ENCODE data around the gene ATF7IP. TPM values are rescaled to one million over a fixed set of nuclear protein-coding genes. Genes with fewer than 3 reads are reported as not detected.

Gene ATF7IP
- total RNA-seq, 3 donors from 2014 or later, result 45.4 to 81.2 (median 48.8) TPM

DNA sequence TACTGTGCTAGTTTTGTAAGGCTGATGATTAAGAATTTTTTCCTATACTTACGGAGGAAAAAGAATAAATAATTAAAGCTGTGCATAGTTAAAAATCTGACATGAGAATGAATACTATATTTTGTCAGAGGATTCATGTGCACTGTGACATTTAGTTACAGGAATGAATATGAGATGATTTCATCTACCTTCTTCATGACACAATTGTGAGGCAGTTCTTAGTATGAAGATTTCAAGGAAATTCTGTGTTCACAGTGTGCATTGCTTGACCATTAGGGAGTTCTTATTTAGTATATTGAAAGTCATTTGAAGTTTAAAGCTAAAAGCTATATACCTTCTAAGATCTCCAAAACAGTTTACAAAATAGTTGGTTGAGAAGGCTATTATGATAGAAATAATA, 70.1 kb downstream of the ATF7IP start:
- H3K27ac ChIP-seq, result no peak overlapping the region
- no peaks in the 10 kb centered on the region for H3K27me3 ChIP-seq
- H3K9me3 ChIP-seq, result no peaks in the 10 kb centered on the region
- TF ChIP-seq POLR2A (IDR thresholded peaks at IDR 0.05) (no peak), POLR2AphosphoS5 (IDR thresholded peaks at IDR 0.05) (no peak)
- TF ChIP-seq, protein P1, sequence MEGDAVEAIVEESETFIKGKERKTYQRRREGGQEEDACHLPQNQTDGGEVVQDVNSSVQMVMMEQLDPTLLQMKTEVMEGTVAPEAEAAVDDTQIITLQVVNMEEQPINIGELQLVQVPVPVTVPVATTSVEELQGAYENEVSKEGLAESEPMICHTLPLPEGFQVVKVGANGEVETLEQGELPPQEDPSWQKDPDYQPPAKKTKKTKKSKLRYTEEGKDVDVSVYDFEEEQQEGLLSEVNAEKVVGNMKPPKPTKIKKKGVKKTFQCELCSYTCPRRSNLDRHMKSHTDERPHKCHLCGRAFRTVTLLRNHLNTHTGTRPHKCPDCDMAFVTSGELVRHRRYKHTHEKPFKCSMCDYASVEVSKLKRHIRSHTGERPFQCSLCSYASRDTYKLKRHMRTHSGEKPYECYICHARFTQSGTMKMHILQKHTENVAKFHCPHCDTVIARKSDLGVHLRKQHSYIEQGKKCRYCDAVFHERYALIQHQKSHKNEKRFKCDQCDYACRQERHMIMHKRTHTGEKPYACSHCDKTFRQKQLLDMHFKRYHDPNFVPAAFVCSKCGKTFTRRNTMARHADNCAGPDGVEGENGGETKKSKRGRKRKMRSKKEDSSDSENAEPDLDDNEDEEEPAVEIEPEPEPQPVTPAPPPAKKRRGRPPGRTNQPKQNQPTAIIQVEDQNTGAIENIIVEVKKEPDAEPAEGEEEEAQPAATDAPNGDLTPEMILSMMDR (IDR thresholded peaks at IDR 0.05), result no peak
- no peak for DNase-seq (ENCODE audit: low spot score in 2 of 2)
- no peak overlapping the region for H3K4me3 ChIP-seq
- peaks cover 5% of the 10 kb centered on the region for H3K36me3 ChIP-seq
- no peaks in the 10 kb centered on the region for H3K4me1 ChIP-seq
- intact Hi-C loops (cut with DNase I; ENCODE audit: low total_unique reads), result no loop called here

DNA sequence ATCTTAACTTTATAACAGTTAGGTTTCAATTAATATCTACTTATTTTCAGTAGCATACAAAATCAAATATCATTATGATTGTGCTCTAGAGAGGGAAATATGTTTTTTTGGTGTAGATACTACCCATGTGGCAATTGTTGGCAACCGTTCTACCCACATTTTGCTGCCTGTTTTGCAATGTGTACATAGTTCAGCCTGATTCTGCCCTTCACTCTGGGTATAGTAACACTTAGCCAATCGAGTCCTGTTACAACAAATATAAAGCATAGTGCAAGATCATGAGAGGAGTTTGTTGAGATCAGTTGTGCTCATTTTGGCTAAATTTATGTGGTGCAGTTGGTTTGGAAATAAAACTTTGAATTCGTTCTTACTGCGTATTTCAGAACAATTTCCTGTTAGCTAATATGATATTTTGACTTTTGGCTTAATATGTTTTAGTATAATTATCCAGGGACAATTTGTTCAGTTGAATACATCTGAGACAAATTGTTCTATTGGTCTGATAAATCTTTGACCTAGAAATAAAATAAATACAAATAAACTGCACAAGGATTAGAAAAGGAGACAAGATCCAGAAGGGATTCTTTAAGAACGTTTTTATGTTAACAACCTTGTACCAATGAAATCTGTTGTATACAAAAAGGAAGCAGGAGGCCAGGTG, 76.9 kb downstream of the ATF7IP start:
- H3K27ac ChIP-seq, result peak overlapping the region; percentile 53 to 65
- peaks cover 5% of the 10 kb centered on the region for H3K36me3 ChIP-seq
- H3K9me3 ChIP-seq, result no peaks in the 10 kb centered on the region
- no peak overlapping the region for H3K4me3 ChIP-seq
- no peak for DNase-seq (ENCODE audit: low spot score in 2 of 2)
- TF ChIP-seq POLR2AphosphoS5 (IDR thresholded peaks at IDR 0.05) (no peak), POLR2A (IDR thresholded peaks at IDR 0.05) (no peak)
- TF ChIP-seq, protein P1 (IDR thresholded peaks at IDR 0.05), result no peak
- intact Hi-C loops (cut with DNase I; ENCODE audit: low total_unique reads), result no loop called here
- no peaks in the 10 kb centered on the region for H3K27me3 ChIP-seq
- no peaks in the 10 kb centered on the region for H3K4me1 ChIP-seq

DNA sequence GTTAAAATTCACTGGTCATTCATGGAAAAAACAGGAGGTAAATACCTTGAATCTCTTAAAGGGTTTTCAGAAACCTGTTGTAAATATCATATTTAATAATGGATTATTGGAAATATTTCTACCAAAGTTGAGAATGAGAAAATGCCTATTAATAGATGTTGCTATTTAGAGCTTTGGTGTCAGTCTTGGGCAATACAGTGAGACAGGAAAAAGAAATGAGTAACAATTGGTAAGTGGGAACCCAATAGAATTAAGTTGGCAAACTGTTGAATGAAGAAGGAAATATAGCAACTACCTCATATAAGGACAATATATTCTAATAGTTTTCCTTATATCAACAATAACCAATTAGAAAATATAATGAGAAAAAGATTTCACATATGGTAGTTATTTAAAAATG, 78.0 kb downstream of the ATF7IP start:
- TF ChIP-seq POLR2A (IDR thresholded peaks at IDR 0.05) (no peak), POLR2AphosphoS5 (IDR thresholded peaks at IDR 0.05) (no peak)
- DNase-seq (ENCODE audit: low spot score in 2 of 2), result no peak
- H3K27me3 ChIP-seq, result no peaks in the 10 kb centered on the region
- H3K4me1 ChIP-seq, result no peaks in the 10 kb centered on the region
- H3K4me3 ChIP-seq, result no peak overlapping the region
- intact Hi-C loops (cut with DNase I; ENCODE audit: low total_unique reads), result no loop called here
- H3K36me3 ChIP-seq, result peaks cover 5% of the 10 kb centered on the region
- no peaks in the 10 kb centered on the region for H3K9me3 ChIP-seq
- peak overlapping the region; percentile 53 to 65 for H3K27ac ChIP-seq

DNA sequence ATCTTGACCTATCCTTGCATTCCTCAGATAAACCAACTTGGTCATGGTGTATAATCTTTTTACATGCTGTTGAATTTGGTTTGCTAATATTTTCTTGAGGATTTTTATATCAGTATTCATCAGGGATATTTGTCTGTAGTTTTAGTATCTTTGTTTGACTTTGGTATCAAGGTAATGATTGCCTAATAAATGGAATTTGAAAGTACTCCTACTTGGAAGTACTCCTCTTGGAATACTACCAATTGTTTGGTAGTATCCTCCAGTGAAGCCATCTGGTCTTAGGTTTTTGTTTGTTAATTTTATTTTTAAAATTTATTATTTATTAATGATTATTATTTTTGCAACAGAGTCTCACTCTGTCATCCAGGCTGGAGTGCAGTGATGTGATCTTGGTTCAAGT, 85.0 kb downstream of the ATF7IP start:
- intact Hi-C loops (cut with DNase I; ENCODE audit: low total_unique reads), result no loop called here

DNA sequence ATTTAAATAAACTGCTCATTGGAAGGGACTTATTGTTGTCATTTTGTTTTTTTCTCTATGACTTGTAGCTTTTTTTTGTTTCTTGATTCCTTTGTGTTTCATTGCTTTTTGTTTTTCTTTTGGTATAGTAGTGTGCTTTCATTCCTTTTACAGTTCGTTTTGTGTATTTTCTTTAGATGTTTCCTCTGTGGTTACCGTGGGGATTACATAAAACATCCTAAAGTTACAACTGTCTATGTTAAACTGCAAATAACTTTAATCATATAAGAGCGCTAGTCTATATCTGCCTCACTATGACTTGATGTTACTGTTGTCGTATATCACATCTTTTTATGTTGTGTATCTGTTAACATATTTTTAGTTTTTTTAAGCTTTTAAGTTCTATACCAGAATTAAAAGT, 86.9 kb downstream of the ATF7IP start:
- no peak for DNase-seq (ENCODE audit: low spot score in 2 of 2)
- Histone ChIP-seq H3K36me3 (no peaks in the 10 kb centered on the region), H3K27ac (no peak overlapping the region), H3K4me3 (no peak overlapping the region), H3K27me3 (no peaks in the 10 kb centered on the region), H3K4me1 (no peaks in the 10 kb centered on the region), H3K9me3 (no peaks in the 10 kb centered on the region)
- TF ChIP-seq POLR2A (IDR thresholded peaks at IDR 0.05), result no peak
- intact Hi-C loops (cut with DNase I; ENCODE audit: low total_unique reads), result no loop called here

More for the DNA sequence above, 85.0 kb downstream of the ATF7IP start:
- Histone ChIP-seq H3K4me1 (no peaks in the 10 kb centered on the region), H3K36me3 (no peaks in the 10 kb centered on the region), H3K27me3 (no peaks in the 10 kb centered on the region), H3K9me3 (no peaks in the 10 kb centered on the region), H3K27ac (no peak overlapping the region), H3K4me3 (no peak overlapping the region)
- TF ChIP-seq POLR2AphosphoS5 (IDR thresholded peaks at IDR 0.05) (no peak), POLR2A (IDR thresholded peaks at IDR 0.05) (no peak)
- TF ChIP-seq, protein P1 (IDR thresholded peaks at IDR 0.05), result no peak
- DNase-seq (ENCODE audit: low spot score in 2 of 2), result no peak

DNA sequence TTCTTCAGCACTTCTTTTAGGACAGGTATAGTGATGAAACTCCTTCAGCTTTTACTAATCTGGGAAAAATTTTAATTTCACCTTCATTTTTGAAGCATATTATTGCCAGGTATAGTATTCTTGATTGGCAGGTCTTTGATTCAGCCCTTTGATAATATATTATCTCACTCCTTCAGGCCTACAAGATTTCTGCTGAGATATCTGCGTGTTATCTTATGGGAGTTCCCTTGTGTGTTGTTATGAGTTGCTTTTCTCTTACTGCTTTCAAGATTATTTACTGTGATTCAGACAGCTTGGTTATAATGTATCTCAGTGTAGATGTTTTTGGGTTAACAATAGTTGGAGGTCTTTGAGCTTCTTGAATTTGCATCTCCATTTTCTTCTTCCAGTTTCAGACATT, 87.4 kb downstream of the ATF7IP start:
- Histone ChIP-seq H3K27me3 (no peaks in the 10 kb centered on the region), H3K27ac (no peak overlapping the region), H3K36me3 (no peaks in the 10 kb centered on the region), H3K4me3 (no peak overlapping the region), H3K9me3 (no peaks in the 10 kb centered on the region), H3K4me1 (no peaks in the 10 kb centered on the region)
- no peak for TF ChIP-seq POLR2AphosphoS5 (IDR thresholded peaks at IDR 0.05)
- TF ChIP-seq POLR2A (IDR thresholded peaks at IDR 0.05), result no peak
- TF ChIP-seq, protein P1 (IDR thresholded peaks at IDR 0.05), result no peak
- intact Hi-C loops (cut with DNase I; ENCODE audit: low total_unique reads), result no loop called here
- DNase-seq (ENCODE audit: low spot score in 2 of 2), result no peak
